ENCODE results near the gene IQCK.

The IQCK gene

DNA sequence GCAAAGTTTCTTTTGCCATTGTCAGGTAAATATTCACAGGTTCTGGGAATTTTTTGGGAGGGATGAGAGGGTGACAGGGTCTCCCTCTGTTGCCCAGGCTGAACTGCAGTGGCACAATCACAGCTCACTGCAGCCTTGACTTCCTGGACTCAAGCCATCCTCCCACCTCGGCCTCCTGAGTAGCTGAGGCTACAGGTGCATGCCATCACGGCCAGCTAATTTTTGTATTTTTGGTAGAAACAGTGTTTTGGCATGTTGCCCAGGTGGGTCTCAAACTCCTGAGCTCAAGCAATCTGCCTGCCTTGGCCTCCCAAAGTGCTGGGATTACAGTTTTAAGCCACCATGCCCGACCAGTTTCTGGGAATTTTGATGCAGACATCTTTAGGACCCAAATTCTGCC lies 53.0 kb downstream of the IQCK start:
- no peaks in the 10 kb centered on the region for H3K9me3 ChIP-seq (ENCODE audit: insufficient read depth, low read length)
- no peaks in the 10 kb centered on the region for H3K27me3 ChIP-seq (ENCODE audit: low read length)
- H3K79me2 ChIP-seq (ENCODE audit: insufficient read depth, low read length): no peaks in the 10 kb centered on the region

GRCh38 chr16:19771796-19772195 lies 53.7 kb downstream of the IQCK start:
- H3K27me3 ChIP-seq (ENCODE audit: low read length): no peaks in the 10 kb centered on the region
- H3F3A ChIP-seq (ENCODE audit: insufficient read depth): no peaks in the 10 kb centered on the region
- TF ChIP-seq EZH2phosphoT487 (conservative IDR thresholded peaks at IDR 0.05; ENCODE audit: low read length) (no peak), CTCF (IDR thresholded peaks at IDR 0.05; ENCODE audit: insufficient read depth, low read length, poor library complexity, severe bottlenecking) (no peak)
- H2AFZ ChIP-seq (ENCODE audit: low read depth, low read length, severe bottlenecking): no peak overlapping the region
- no peak overlapping the region for H3K9ac ChIP-seq (ENCODE audit: low read length)
- H3K36me3 ChIP-seq (ENCODE audit: low read length): no peaks in the 10 kb centered on the region
- no peaks in the 10 kb centered on the region for H3K9me3 ChIP-seq (ENCODE audit: insufficient read depth, low read length)
- no peak overlapping the region for H3K4me3 ChIP-seq (ENCODE audit: insufficient read depth, low read length, poor library complexity, severe bottlenecking)
- no peak overlapping the region for H3K27ac ChIP-seq (ENCODE audit: low read depth, low read length)
- H4K20me1 ChIP-seq (ENCODE audit: low read depth, low read length): no peaks in the 10 kb centered on the region
- H3K4me2 ChIP-seq (ENCODE audit: low read depth, low read length, poor library complexity, severe bottlenecking): no peak overlapping the region
- H3K79me2 ChIP-seq (ENCODE audit: insufficient read depth, low read length): no peaks in the 10 kb centered on the region
- H3K9me2 ChIP-seq (replicated peaks; ENCODE audit: insufficient read depth, low read length): no peaks in the 10 kb centered on the region

More for the DNA sequence above, 53.0 kb downstream of the IQCK start:
- Histone ChIP-seq H3K27ac (ENCODE audit: low read depth, low read length) (no peak overlapping the region), H3K4me2 (ENCODE audit: low read depth, low read length, poor library complexity, severe bottlenecking) (no peak overlapping the region), H3K4me3 (ENCODE audit: insufficient read depth, low read length, poor library complexity, severe bottlenecking) (no peak overlapping the region), H3K36me3 (ENCODE audit: low read length) (no peaks in the 10 kb centered on the region), H4K20me1 (ENCODE audit: low read depth, low read length) (no peaks in the 10 kb centered on the region), H3F3A (ENCODE audit: insufficient read depth) (no peaks in the 10 kb centered on the region), H3K9ac (ENCODE audit: low read length) (no peak overlapping the region), H2AFZ (ENCODE audit: low read depth, low read length, severe bottlenecking) (no peak overlapping the region), H3K9me2 (replicated peaks; ENCODE audit: insufficient read depth, low read length) (no peaks in the 10 kb centered on the region)
- no peak for TF ChIP-seq EZH2phosphoT487 (conservative IDR thresholded peaks at IDR 0.05; ENCODE audit: low read length)
- no peak for TF ChIP-seq CTCF (IDR thresholded peaks at IDR 0.05; ENCODE audit: insufficient read depth, low read length, poor library complexity, severe bottlenecking)

DNA sequence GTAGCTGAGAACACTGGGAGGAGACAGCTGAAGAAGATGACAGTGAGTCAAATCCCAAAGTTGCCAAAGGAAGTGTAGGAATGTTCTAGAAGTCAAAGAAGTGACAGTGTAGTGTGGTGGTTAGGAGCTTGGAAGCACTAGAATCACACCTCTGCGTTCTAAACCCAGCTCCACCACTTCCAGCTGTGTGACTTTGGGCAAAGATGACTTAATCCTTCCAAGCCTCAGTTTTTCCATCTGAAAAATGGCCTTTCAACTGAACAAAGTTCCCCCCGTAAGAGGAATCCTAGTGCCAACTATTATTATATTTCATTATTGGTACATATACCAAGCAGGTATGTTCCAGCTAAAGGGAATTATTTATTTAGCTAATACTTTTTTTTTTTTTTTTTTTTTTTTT lies 56.0 kb downstream of the IQCK start:
- H3K4me2 ChIP-seq (ENCODE audit: low read depth, low read length, poor library complexity, severe bottlenecking): no peak overlapping the region
- H3K27me3 ChIP-seq (ENCODE audit: low read length): no peaks in the 10 kb centered on the region
- no peaks in the 10 kb centered on the region for H3K36me3 ChIP-seq (ENCODE audit: low read length)
- no peaks in the 10 kb centered on the region for H3K9me3 ChIP-seq (ENCODE audit: insufficient read depth, low read length)
- H3K9me2 ChIP-seq (replicated peaks; ENCODE audit: insufficient read depth, low read length): no peaks in the 10 kb centered on the region
- H3K9ac ChIP-seq (ENCODE audit: low read length): no peak overlapping the region
- H3K4me3 ChIP-seq (ENCODE audit: insufficient read depth, low read length, poor library complexity, severe bottlenecking): no peak overlapping the region
- no peak for TF ChIP-seq CTCF (IDR thresholded peaks at IDR 0.05; ENCODE audit: insufficient read depth, low read length, poor library complexity, severe bottlenecking)
- TF ChIP-seq EZH2phosphoT487 (conservative IDR thresholded peaks at IDR 0.05; ENCODE audit: low read length): no peak
- no peak overlapping the region for H3K27ac ChIP-seq (ENCODE audit: low read depth, low read length)
- H2AFZ ChIP-seq (ENCODE audit: low read depth, low read length, severe bottlenecking): no peak overlapping the region
- H4K20me1 ChIP-seq (ENCODE audit: low read depth, low read length): no peaks in the 10 kb centered on the region
- no peaks in the 10 kb centered on the region for H3K79me2 ChIP-seq (ENCODE audit: insufficient read depth, low read length)
- H3F3A ChIP-seq (ENCODE audit: insufficient read depth): no peaks in the 10 kb centered on the region

Measured in SU-DHL-6 (cell line).